GM23338 (cell line): ENCODE data around the gene ARFGAP2. TPM values are rescaled to one million over a fixed set of nuclear protein-coding genes. Genes with fewer than 3 reads are reported as not detected.

Source experiments
- ATAC-seq: fragments of 200-7000 bp; cut with Tn5 transposase; 3 replicates; pipeline ENCODE4 v1.9.1; 2020
- DNase-seq: peaks from one replicate; pipeline ENCODE4 v3.0.0-alpha.2; 2015; ENCODE audit warnings: low spot score
- H2AFZ ChIP-seq: fragments of 200-600 bp; sonication (generic); 2 replicates; pipeline ENCODE4 v1.8.0; 2016; ENCODE audit warnings: antibody characterized with exemption, mild to moderate bottlenecking, moderate library complexity
- H3F3A ChIP-seq: fragments of 200-600 bp; sonication (generic); replicated peaks from 2 replicates; pipeline ENCODE4 v1.8.0; 2017; ENCODE audit warnings: antibody characterized with exemption, mixed run types, low read depth
- H3K27ac ChIP-seq: fragments of 200-600 bp; sonication (generic); 2 replicates; pipeline ENCODE4 v1.6.1; 2016; ENCODE audit warnings: low read depth
- H3K27me3 ChIP-seq: fragments of 200-600 bp; sonication (generic); 2 replicates; pipeline ENCODE4 v1.8.0; 2016; ENCODE audit warnings: mild to moderate bottlenecking, mixed run types, moderate library complexity; ENCODE audit not compliant: insufficient read depth
- H3K36me3 ChIP-seq: fragments of 200-600 bp; sonication (generic); 2 replicates; pipeline ENCODE4 v1.8.0; 2016; ENCODE audit warnings: mild to moderate bottlenecking; ENCODE audit not compliant: insufficient read depth
- H3K4me1 ChIP-seq: fragments of 200-600 bp; sonication (generic); 2 replicates; pipeline ENCODE4 v1.8.0; 2016; ENCODE audit warnings: mild to moderate bottlenecking, moderate library complexity; ENCODE audit not compliant: insufficient read depth
- H3K4me2 ChIP-seq: fragments of 200-600 bp; sonication (generic); 2 replicates; pipeline ENCODE4 v1.7.1; 2017; ENCODE audit warnings: mixed run types
- H3K4me3 ChIP-seq: fragments of 200-600 bp; sonication (generic); 2 replicates; pipeline ENCODE4 v1.6.1; 2016; ENCODE audit warnings: mixed run types
- H3K79me2 ChIP-seq: fragments of 200-600 bp; sonication (generic); replicated peaks from 2 replicates; pipeline ENCODE4 v1.8.0; 2017; ENCODE audit warnings: mild to moderate bottlenecking; ENCODE audit not compliant: insufficient read depth
- H3K9me2 ChIP-seq: fragments of 200-600 bp; sonication (generic); 2 replicates; pipeline ENCODE4 v1.8.0; 2017; ENCODE audit not compliant: insufficient read depth
- H4K20me1 ChIP-seq: fragments of 200-600 bp; sonication (generic); replicated peaks from 2 replicates; pipeline ENCODE4 v1.8.0; 2017; ENCODE audit warnings: mild to moderate bottlenecking; ENCODE audit not compliant: insufficient read depth
- H3K27ac Mint-ChIP-seq: 2 replicates; pipeline ENCODE4 v1.8.0; 2020; ENCODE audit warnings: inconsistent platforms, mild to moderate bottlenecking, moderate library complexity, mixed read lengths
- H3K27me3 Mint-ChIP-seq: 3 replicates; pipeline ENCODE4 v1.8.0; 2022; ENCODE audit warnings: low read depth, mild to moderate bottlenecking, moderate library complexity, mixed read lengths, inconsistent platforms; ENCODE audit not compliant: insufficient read depth, poor library complexity
- H3K36me3 Mint-ChIP-seq: 3 replicates; pipeline ENCODE4 v1.8.0; 2021; ENCODE audit warnings: low read depth, mild to moderate bottlenecking, inconsistent platforms, moderate library complexity, mixed read lengths
- H3K4me1 Mint-ChIP-seq: 3 replicates; pipeline ENCODE4 v1.8.0; 2020; ENCODE audit warnings: mild to moderate bottlenecking, inconsistent platforms, mixed read lengths
- H3K4me3 Mint-ChIP-seq: 3 replicates; pipeline ENCODE4 v1.8.0; 2021; ENCODE audit warnings: moderate library complexity, mild to moderate bottlenecking, inconsistent platforms, mixed read lengths
- H3K9me3 Mint-ChIP-seq: 3 replicates; pipeline ENCODE4 v1.8.0; 2020; ENCODE audit warnings: moderate library complexity, mild to moderate bottlenecking, inconsistent platforms, mixed read lengths
- EZH2 ChIP-seq: fragments of 200-600 bp; sonication (generic); IDR thresholded peaks from one replicate; pipeline ENCODE4 v1.8.0; 2017; ENCODE audit warnings: antibody characterized with exemption, mild to moderate bottlenecking, low read depth; ENCODE audit not compliant: unreplicated experiment
- NANOG ChIP-seq: IDR thresholded peaks from 2 replicates; pipeline ENCODE4 v1.6.1; 2016; ENCODE audit warnings: antibody characterized with exemption, borderline replicate concordance
- polyA plus RNA-seq: library from polyadenylated mRNA; unstranded; fragments of >200 nt; fragmentation: Nextera tagmentation; extraction: Ambion mirVana; gene quantifications from 2 replicates; pipeline ENCODE4 v1.2.1, GENCODE V29; 2016
- total RNA-seq: library from RNA; depleted of rRNA; stranded (reverse); fragments of >200 nt; shearing (Covaris generic); gene quantifications from 2 replicates; pipeline ENCODE4 v1.2.3, GENCODE V29; 2014
- TF ChIP-seq, protein P1 (sequence below): fragments of 250-450 bp; sonication (Bioruptor Pico); IDR thresholded peaks from 2 replicates; pipeline ENCODE4 v1.5.0; 2020; ENCODE audit warnings: mild to moderate bottlenecking, moderate library complexity
- TF ChIP-seq, protein P2 (sequence below), 2 experiments: fragments of 200-600 bp in 1 of 2; sonication (generic) in 1 of 2; conservative IDR thresholded peaks; 2 replicates each; pipeline versions ENCODE4 v1.5.1 to v1.6.1; 2016 to 2017; ENCODE audit warnings: antibody characterized with exemption in 2 of 2, low read depth in 2 of 2, mild to moderate bottlenecking in 2 of 2, moderate library complexity in 1 of 2

Gene ARFGAP2
- total and polyA plus RNA-seq, 2 experiments from 2014 or later, result 25.6 to 122 TPM

DNA sequence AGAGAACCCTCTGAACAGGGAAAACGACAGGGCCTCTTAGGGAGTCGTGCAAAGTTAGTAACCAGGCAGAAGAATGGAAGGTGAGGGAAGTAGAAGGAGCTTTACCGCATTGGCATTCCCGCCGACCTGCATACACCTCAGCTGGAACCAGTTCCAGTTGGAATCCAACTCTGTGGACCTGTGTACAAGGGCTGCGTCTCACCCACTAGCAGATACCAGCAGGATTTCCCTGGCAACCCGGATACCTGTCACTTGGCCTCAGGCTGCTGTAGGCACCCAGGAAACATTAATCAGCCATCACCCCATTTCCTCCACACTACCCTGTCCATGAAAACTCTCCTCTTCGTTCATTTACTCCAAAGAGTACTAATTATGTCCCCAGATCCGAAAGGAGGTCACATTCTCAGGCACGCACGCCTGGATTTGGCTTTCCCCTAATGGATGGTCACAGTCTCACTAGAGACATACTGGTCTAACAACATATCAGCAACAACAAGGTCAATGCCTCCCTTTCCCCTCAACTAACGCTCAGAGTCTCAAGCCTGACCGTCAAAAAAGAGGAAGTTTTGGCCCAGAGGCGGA, 842 bp downstream of the ARFGAP2 start (continued):
- TF ChIP-seq, protein P1, sequence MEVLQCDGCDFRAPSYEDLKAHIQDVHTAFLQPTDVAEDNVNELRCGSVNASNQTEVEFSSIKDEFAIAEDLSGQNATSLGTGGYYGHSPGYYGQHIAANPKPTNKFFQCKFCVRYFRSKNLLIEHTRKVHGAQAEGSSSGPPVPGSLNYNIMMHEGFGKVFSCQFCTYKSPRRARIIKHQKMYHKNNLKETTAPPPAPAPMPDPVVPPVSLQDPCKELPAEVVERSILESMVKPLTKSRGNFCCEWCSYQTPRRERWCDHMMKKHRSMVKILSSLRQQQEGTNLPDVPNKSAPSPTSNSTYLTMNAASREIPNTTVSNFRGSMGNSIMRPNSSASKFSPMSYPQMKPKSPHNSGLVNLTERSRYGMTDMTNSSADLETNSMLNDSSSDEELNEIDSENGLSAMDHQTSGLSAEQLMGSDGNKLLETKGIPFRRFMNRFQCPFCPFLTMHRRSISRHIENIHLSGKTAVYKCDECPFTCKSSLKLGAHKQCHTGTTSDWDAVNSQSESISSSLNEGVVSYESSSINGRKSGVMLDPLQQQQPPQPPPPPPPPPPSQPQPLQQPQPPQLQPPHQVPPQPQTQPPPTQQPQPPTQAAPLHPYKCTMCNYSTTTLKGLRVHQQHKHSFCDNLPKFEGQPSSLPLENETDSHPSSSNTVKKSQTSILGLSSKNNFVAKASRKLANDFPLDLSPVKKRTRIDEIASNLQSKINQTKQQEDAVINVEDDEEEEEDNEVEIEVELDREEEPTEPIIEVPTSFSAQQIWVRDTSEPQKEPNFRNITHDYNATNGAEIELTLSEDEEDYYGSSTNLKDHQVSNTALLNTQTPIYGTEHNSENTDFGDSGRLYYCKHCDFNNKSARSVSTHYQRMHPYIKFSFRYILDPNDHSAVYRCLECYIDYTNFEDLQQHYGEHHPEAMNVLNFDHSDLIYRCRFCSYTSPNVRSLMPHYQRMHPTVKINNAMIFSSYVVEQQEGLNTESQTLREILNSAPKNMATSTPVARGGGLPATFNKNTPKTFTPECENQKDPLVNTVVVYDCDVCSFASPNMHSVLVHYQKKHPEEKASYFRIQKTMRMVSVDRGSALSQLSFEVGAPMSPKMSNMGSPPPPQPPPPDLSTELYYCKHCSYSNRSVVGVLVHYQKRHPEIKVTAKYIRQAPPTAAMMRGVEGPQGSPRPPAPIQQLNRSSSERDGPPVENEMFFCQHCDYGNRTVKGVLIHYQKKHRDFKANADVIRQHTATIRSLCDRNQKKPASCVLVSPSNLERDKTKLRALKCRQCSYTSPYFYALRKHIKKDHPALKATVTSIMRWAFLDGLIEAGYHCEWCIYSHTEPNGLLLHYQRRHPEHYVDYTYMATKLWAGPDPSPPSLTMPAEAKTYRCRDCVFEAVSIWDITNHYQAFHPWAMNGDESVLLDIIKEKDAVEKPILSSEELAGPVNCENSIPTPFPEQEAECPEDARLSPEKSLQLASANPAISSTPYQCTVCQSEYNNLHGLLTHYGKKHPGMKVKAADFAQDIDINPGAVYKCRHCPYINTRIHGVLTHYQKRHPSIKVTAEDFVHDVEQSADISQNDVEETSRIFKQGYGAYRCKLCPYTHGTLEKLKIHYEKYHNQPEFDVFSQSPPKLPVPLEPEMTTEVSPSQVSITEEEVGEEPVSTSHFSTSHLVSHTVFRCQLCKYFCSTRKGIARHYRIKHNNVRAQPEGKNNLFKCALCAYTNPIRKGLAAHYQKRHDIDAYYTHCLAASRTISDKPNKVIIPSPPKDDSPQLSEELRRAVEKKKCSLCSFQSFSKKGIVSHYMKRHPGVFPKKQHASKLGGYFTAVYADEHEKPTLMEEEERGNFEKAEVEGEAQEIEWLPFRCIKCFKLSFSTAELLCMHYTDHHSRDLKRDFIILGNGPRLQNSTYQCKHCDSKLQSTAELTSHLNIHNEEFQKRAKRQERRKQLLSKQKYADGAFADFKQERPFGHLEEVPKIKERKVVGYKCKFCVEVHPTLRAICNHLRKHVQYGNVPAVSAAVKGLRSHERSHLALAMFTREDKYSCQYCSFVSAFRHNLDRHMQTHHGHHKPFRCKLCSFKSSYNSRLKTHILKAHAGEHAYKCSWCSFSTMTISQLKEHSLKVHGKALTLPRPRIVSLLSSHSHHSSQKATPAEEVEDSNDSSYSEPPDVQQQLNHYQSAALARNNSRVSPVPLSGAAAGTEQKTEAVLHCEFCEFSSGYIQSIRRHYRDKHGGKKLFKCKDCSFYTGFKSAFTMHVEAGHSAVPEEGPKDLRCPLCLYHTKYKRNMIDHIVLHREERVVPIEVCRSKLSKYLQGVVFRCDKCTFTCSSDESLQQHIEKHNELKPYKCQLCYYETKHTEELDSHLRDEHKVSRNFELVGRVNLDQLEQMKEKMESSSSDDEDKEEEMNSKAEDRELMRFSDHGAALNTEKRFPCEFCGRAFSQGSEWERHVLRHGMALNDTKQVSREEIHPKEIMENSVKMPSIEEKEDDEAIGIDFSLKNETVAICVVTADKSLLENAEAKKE (CRISPR knock-in tag), result no peak
- TF ChIP-seq NANOG (no peak), EZH2 (no peak)

DNA sequence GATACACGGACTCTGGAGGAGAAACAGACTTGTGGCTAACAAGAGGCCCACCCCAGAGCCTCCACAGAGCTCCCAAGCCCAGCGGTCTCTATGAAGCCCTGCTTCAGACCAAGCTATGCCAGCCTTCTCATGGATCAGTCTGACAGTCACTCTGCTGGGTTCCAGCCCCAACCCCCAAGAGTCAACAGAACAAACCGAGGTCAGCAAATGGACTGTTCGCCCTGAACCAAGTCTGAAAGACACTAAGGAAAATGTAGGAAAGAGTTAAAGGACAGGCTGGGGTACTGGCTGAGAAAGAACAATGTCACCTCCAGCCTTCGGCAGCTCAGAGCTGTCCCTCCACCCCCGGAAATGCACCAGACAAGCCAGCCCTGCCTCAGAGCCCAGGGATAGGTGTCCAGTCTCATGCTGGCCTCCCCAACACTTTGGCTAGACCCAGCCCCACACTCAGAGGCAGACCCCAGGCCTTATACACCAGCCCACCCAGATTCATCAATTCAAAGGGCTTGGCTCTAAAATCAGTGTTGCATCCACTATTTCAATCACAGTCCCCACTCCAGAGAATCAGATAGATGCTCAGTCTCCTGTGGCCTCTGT, 3.8 kb downstream of the ARFGAP2 start:
- Mint-ChIP-seq H3K27ac (no peak overlapping the region), H3K27me3 (peaks cover 19% of the 10 kb centered on the region)
- TF ChIP-seq, protein P1 (CRISPR knock-in tag), result no peak
- TF ChIP-seq, protein P2, sequence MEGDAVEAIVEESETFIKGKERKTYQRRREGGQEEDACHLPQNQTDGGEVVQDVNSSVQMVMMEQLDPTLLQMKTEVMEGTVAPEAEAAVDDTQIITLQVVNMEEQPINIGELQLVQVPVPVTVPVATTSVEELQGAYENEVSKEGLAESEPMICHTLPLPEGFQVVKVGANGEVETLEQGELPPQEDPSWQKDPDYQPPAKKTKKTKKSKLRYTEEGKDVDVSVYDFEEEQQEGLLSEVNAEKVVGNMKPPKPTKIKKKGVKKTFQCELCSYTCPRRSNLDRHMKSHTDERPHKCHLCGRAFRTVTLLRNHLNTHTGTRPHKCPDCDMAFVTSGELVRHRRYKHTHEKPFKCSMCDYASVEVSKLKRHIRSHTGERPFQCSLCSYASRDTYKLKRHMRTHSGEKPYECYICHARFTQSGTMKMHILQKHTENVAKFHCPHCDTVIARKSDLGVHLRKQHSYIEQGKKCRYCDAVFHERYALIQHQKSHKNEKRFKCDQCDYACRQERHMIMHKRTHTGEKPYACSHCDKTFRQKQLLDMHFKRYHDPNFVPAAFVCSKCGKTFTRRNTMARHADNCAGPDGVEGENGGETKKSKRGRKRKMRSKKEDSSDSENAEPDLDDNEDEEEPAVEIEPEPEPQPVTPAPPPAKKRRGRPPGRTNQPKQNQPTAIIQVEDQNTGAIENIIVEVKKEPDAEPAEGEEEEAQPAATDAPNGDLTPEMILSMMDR (conservative IDR thresholded peaks at IDR 0.05; ENCODE audit: low read depth in 2 of 2), result no peak

More for the DNA sequence above, 3.8 kb downstream of the ARFGAP2 start:
- no peak overlapping the region for H3K27ac ChIP-seq
- peaks cover 5% of the 10 kb centered on the region; the same call in 1 of the 2 replicates for H3K4me1 ChIP-seq
- H3K36me3 Mint-ChIP-seq, result peaks cover 53% of the 10 kb centered on the region
- peaks cover 60% of the 10 kb centered on the region for H3K79me2 ChIP-seq
- H3K4me3 ChIP-seq, result no peak overlapping the region
- no peak overlapping the region for H3K4me2 ChIP-seq
- peaks cover 27% of the 10 kb centered on the region for H3K36me3 ChIP-seq
- DNase-seq (no peak), ATAC-seq (no peak)
- H3K4me3 Mint-ChIP-seq, result no peak overlapping the region
- H3F3A ChIP-seq, result peaks cover 13% of the 10 kb centered on the region
- H2AFZ ChIP-seq, result no peak overlapping the region
- H3K9me2 ChIP-seq, result no peaks in the 10 kb centered on the region
- H4K20me1 ChIP-seq, result peaks cover 21% of the 10 kb centered on the region
- no peaks in the 10 kb centered on the region for H3K9me3 Mint-ChIP-seq
- H3K4me1 Mint-ChIP-seq, result peaks cover 14% of the 10 kb centered on the region
- H3K27me3 ChIP-seq, result no peaks in the 10 kb centered on the region
